Hepatocyte (in vitro differentiated cells): ENCODE measurements around the gene CD8B.

ENCODE experiments used
- CTCF ChIP-seq: fragments of 200-600 bp; sonication (generic); IDR thresholded peaks from 2 replicates; pipeline ENCODE4 v1.5.1; 2016; ENCODE audit warnings: antibody characterized with exemption, mild to moderate bottlenecking; ENCODE audit not compliant: poor library complexity
- EZH2 ChIP-seq: fragments of 200-600 bp; sonication (generic); IDR thresholded peaks from 2 replicates; pipeline ENCODE4 v1.6.1; 2016; ENCODE audit warnings: antibody characterized with exemption, mild to moderate bottlenecking, borderline replicate concordance
- EZH2phosphoT487 ChIP-seq: fragments of 200-600 bp; sonication (generic); IDR thresholded peaks from one replicate; pipeline ENCODE4 v1.6.1; 2018; ENCODE audit warnings: antibody characterized with exemption, mild to moderate bottlenecking, low read depth, moderate library complexity; ENCODE audit not compliant: unreplicated experiment, severe bottlenecking

GRCh38 chr2:86833315-86833714 is 28.4 kb downstream of the CD8B start:
- TF ChIP-seq CTCF (no peak), EZH2phosphoT487 (no peak), EZH2 (no peak)
